HUES6 (cell line): ENCODE measurements around the gene DND1.
"Not testable (repeated sequence)": the region's sequence is repeated elsewhere in the genome, so short reads cannot be mapped to it uniquely, and the experiment has no call there.

Experiments used
- H3K27ac ChIP-seq: 2 replicates; pipeline ENCODE4 v1.7.0; 2013; ENCODE audit warnings: low read depth, mild to moderate bottlenecking, low read length, inconsistent platforms
- H3K27me3 ChIP-seq: 2 replicates; pipeline ENCODE4 v1.6.1; 2013; ENCODE audit warnings: low read length; ENCODE audit not compliant: control insufficient read depth, insufficient read depth
- H3K36me3 ChIP-seq: 2 replicates; pipeline ENCODE4 v1.6.1; 2013; ENCODE audit warnings: low read length; ENCODE audit not compliant: control insufficient read depth, insufficient read depth
- H3K4me1 ChIP-seq: 2 replicates; pipeline ENCODE4 v1.6.1; 2013; ENCODE audit warnings: low read length; ENCODE audit not compliant: control insufficient read depth, insufficient read depth
- H3K4me3 ChIP-seq: 2 replicates; pipeline ENCODE4 v1.5.1; 2013; ENCODE audit warnings: low read depth, low read length
- H3K9ac ChIP-seq: one replicate; pipeline ENCODE4 v1.6.1; 2013; ENCODE audit warnings: mild to moderate bottlenecking, low read length
- H3K9me3 ChIP-seq: 2 replicates; pipeline ENCODE4 v1.6.1; 2013; ENCODE audit warnings: low read depth, low read length; ENCODE audit not compliant: control insufficient read depth, insufficient read depth

The DND1 gene

GRCh38 chr5:140673187-140673976, at the start of gene DND1:
TSS of gene DND1 (minus strand) at chr5:140673576. CDS start at chr5:140673542, 34 bp downstream.
- no peaks in the 10 kb centered on the region for H3K27me3 ChIP-seq
- 0 out of 2 replicates have a peak, but pooled peaks cover 4% of the 10 kb centered on the region for H3K4me1 ChIP-seq
- 0 out of 2 replicates have a peak within 1 kb of the TSS, but pooled peaks have one; percentile 50 for H3K27ac ChIP-seq
- peaks cover 88% of the 10 kb centered on the region for H3K36me3 ChIP-seq
- H3K9ac ChIP-seq = peak within 1 kb of the TSS; percentile 26
- H3K4me3 ChIP-seq = peak within 1 kb of the TSS; percentile 45
- H3K9me3 ChIP-seq = no peaks in the 10 kb centered on the region

GRCh38 chr5:140721395-140721794, 48.0 kb upstream of the DND1 start:
- not testable (repeated sequence) for H3K27me3 ChIP-seq, H3K9ac ChIP-seq, H3K4me3 ChIP-seq, H3K4me1 ChIP-seq, H3K27ac ChIP-seq, H3K9me3 ChIP-seq, H3K36me3 ChIP-seq

- H3K36me3 ChIP-seq, H3K9ac ChIP-seq, H3K4me3 ChIP-seq, H3K27ac ChIP-seq, H3K27me3 ChIP-seq, H3K4me1 ChIP-seq, H3K9me3 ChIP-seq: not testable (repeated sequence)
These were observed 47.4 kb upstream of the DND1 start for GRCh38 chr5:140720738-140721137.

GRCh38 chr5:140718266-140718592, 44.9 kb upstream of the DND1 start:
- H3K27ac ChIP-seq = no peak overlapping the region
- no peak overlapping the region for H3K9ac ChIP-seq
- no peak overlapping the region for H3K4me3 ChIP-seq

GRCh38 chr5:140716238-140716637, 42.9 kb upstream of the DND1 start:
- H3K36me3 ChIP-seq, H3K4me3 ChIP-seq, H3K9ac ChIP-seq, H3K27me3 ChIP-seq, H3K4me1 ChIP-seq, H3K9me3 ChIP-seq, H3K27ac ChIP-seq: not testable (repeated sequence)

More at GRCh38 chr5:140718266-140718592, 44.9 kb upstream of the DND1 start:
- H3K27me3 ChIP-seq = no peaks in the 10 kb centered on the region
- no peaks in the 10 kb centered on the region for H3K9me3 ChIP-seq
- H3K4me1 ChIP-seq = no peaks in the 10 kb centered on the region
- H3K36me3 ChIP-seq = no peaks in the 10 kb centered on the region

- Histone ChIP-seq H3K27ac (no peak overlapping the region), H3K9me3 (no peaks in the 10 kb centered on the region), H3K9ac (no peak overlapping the region), H3K27me3 (no peaks in the 10 kb centered on the region), H3K36me3 (no peaks in the 10 kb centered on the region), H3K4me1 (no peaks in the 10 kb centered on the region), H3K4me3 (no peak overlapping the region)
These were observed 40.3 kb upstream of the DND1 start for GRCh38 chr5:140713562-140714094.

GRCh38 chr5:140711794-140712193, 38.4 kb upstream of the DND1 start:
- H3K9me3 ChIP-seq = no peaks in the 10 kb centered on the region
- H3K4me3 ChIP-seq = peak overlapping the region; percentile 65; the same call in 1 of the 2 replicates
- peaks cover 7% of the 10 kb centered on the region; the same call in 1 of the 2 replicates for H3K36me3 ChIP-seq
- H3K9ac ChIP-seq = no peak overlapping the region
- no peaks in the 10 kb centered on the region for H3K4me1 ChIP-seq
- no peak overlapping the region for H3K27ac ChIP-seq
- H3K27me3 ChIP-seq = no peaks in the 10 kb centered on the region

- Histone ChIP-seq H3K27ac (no peak overlapping the region; the same call in 1 of the 2 replicates), H3K4me1 (no peaks in the 10 kb centered on the region), H3K9me3 (no peaks in the 10 kb centered on the region), H3K27me3 (no peaks in the 10 kb centered on the region), H3K9ac (peak overlapping the region; percentile 40), H3K36me3 (peaks cover 13% of the 10 kb centered on the region), H3K4me3 (peak overlapping the region; percentile 65)
These were observed 37.6 kb upstream of the DND1 start for GRCh38 chr5:140710899-140711552.

GRCh38 chr5:140708787-140709186, 35.4 kb upstream of the DND1 start:
- H3K27ac ChIP-seq, H3K9me3 ChIP-seq, H3K9ac ChIP-seq, H3K27me3 ChIP-seq, H3K4me1 ChIP-seq, H3K4me3 ChIP-seq: not testable (repeated sequence)
- H3K36me3 ChIP-seq = peaks cover 36% of the 10 kb centered on the region

- Histone ChIP-seq H3K4me3 (no peak overlapping the region), H3K36me3 (peaks cover 44% of the 10 kb centered on the region), H3K9ac (no peak overlapping the region), H3K27me3 (no peaks in the 10 kb centered on the region), H3K4me1 (no peaks in the 10 kb centered on the region), H3K9me3 (no peaks in the 10 kb centered on the region), H3K27ac (no peak overlapping the region)
These were observed 34.4 kb upstream of the DND1 start for GRCh38 chr5:140707812-140708211.
